Activated T-helper 2 cell treated with anti-CD3 and anti-CD28 coated beads, Interferon-gamma antibody, Interleukin-2, Interleukin-4, amounts not matched to agents 10 μg/mL and 5 μg/mL and 100 μg/mL, durations not matched to agents 14 hours and 24 hours and 36 hours (primary cell): ENCODE results near the gene ACADS. TPM values are rescaled to one million over a fixed set of nuclear protein-coding genes. Genes with fewer than 3 reads are reported as not detected.
"Not testable (repeated sequence)": the region's sequence is repeated elsewhere in the genome, so short reads cannot be mapped to it uniquely, and the experiment has no call there.

ENCODE experiments used
- DNase-seq: peaks from one replicate; pipeline ENCODE4 v3.0.0; 2021; ENCODE audit warnings: low spot score
- H3K27ac Mint-ChIP-seq: one replicate; pipeline ENCODE4 v1.8.0; 2021; ENCODE audit warnings: mixed read lengths
- H3K27me3 Mint-ChIP-seq: one replicate; pipeline ENCODE4 v1.8.0; 2021; ENCODE audit warnings: low read depth, mixed read lengths
- H3K36me3 Mint-ChIP-seq: one replicate; pipeline ENCODE4 v1.8.0; 2021; ENCODE audit warnings: low read depth, mixed read lengths
- H3K4me1 Mint-ChIP-seq: one replicate; pipeline ENCODE4 v1.8.0; 2021; ENCODE audit warnings: low read depth, mixed read lengths
- H3K4me3 Mint-ChIP-seq: one replicate; pipeline ENCODE4 v1.8.0; 2021; ENCODE audit warnings: low read depth, mild to moderate bottlenecking, moderate library complexity, mixed read lengths
- H3K9me3 Mint-ChIP-seq: one replicate; pipeline ENCODE4 v1.8.0; 2021; ENCODE audit warnings: mixed read lengths
- intact Hi-C: fragments of 100-400 bp; cut with micrococcal nuclease; formaldehyde crosslinking; loops from one replicate; pipeline ENCODE4 v1.15.1; 2023
- total RNA-seq: library from RNA; stranded (reverse); gene quantifications from 2 replicates; pipeline ENCODE4 v1.2.3, GENCODE V29; 2022

Gene ACADS
- total RNA-seq, 1 donor from 2014 or later: 16.4 TPM

- DNase-seq: no peak
- peak overlapping the region; percentile 51 for H3K27ac Mint-ChIP-seq
- H3K4me1 Mint-ChIP-seq: peaks cover 28% of the 10 kb centered on the region
- intact Hi-C loops: loop anchor here (10.0 kb wide), 1 partner anchor 254 kb away; the partner anchor contains the start of gene HNF1A
- no peak overlapping the region for H3K4me3 Mint-ChIP-seq
- no peaks in the 10 kb centered on the region for H3K27me3 Mint-ChIP-seq
- peaks cover 62% of the 10 kb centered on the region for H3K36me3 Mint-ChIP-seq
- no peaks in the 10 kb centered on the region for H3K9me3 Mint-ChIP-seq
Observed at GRCh38 chr12:120720987-120721801, 4.4 kb upstream of the ACADS start.

DNA sequence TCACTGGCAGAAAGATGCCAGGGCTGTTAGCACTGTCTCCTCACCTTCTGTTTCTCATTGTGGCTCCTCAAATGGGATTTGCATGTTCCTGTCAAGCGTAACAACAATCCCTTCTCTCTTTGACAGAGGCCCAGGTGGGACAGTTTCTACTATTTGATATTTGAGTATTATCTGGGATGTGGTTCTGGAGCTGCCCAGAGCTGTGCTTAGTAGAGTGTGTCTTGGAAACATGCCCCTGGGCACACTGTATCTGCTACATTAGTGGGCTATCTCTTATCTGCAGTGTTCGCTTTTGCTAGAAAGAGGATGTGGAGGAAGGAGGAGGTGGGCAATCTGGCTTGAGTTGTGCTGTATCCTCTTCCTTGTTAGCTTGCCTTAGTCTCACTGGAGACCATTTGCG lies 3.8 kb upstream of the ACADS start:
- no peak for DNase-seq
- Mint-ChIP-seq H3K27ac (no peak overlapping the region), H3K27me3 (no peaks in the 10 kb centered on the region), H3K36me3 (peaks cover 56% of the 10 kb centered on the region), H3K4me1 (peaks cover 32% of the 10 kb centered on the region), H3K9me3 (no peaks in the 10 kb centered on the region), H3K4me3 (no peak overlapping the region)
- intact Hi-C loops: loop anchor here (10.0 kb wide), 1 partner anchor 253 kb away; the partner anchor contains the start of gene HNF1A

DNA sequence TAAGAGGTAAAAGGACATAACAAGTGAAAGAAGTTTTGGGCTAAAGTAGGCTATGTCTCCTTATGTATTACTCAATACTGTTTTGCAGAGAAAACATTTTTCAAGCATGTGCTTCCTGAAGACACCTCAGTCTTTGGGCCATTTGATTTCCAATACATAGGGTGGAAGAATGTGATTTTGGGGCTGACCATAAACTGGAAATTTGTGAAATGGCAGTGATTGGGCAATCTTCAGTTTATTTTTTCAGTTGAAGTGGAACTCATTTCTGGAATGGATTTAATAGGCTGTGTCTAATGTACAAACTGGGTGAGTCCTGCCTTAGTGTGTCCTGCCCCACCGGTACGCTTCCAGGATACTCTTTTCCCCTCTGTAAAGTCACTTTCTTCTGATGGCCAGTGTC lies 2.8 kb upstream of the ACADS start:
- intact Hi-C loops: loop anchor here (10.0 kb wide), 1 partner anchor 252 kb away; the partner anchor contains the start of gene HNF1A
- peaks cover 32% of the 10 kb centered on the region for H3K4me1 Mint-ChIP-seq
- no peaks in the 10 kb centered on the region for H3K9me3 Mint-ChIP-seq
- H3K27ac Mint-ChIP-seq: no peak overlapping the region
- H3K36me3 Mint-ChIP-seq: peaks cover 56% of the 10 kb centered on the region
- no peak for DNase-seq
- H3K4me3 Mint-ChIP-seq: no peak overlapping the region
- H3K27me3 Mint-ChIP-seq: no peaks in the 10 kb centered on the region

GRCh38 chr12:120724720-120725119 lies 906 bp upstream of the ACADS start:
- H3K9me3 Mint-ChIP-seq: no peaks in the 10 kb centered on the region
- no peak for DNase-seq
- intact Hi-C loops: loop anchor here (1.0 to 10.0 kb wide), 5 partner anchors 14 to 250 kb away; partner anchors contain the start of genes HNF1A, MLEC and UNC119B
- peaks cover 46% of the 10 kb centered on the region for H3K36me3 Mint-ChIP-seq
- H3K4me1 Mint-ChIP-seq: peaks cover 24% of the 10 kb centered on the region
- H3K4me3 Mint-ChIP-seq: peak overlapping the region; percentile 96
- H3K27ac Mint-ChIP-seq: no peak overlapping the region
- no peaks in the 10 kb centered on the region for H3K27me3 Mint-ChIP-seq

GRCh38 chr12:120725151-120725658 lies 421 bp upstream of the ACADS start:
- DNase-seq: no peak
- Mint-ChIP-seq H3K27me3 (no peaks in the 10 kb centered on the region), H3K36me3 (peaks cover 45% of the 10 kb centered on the region)

DNA sequence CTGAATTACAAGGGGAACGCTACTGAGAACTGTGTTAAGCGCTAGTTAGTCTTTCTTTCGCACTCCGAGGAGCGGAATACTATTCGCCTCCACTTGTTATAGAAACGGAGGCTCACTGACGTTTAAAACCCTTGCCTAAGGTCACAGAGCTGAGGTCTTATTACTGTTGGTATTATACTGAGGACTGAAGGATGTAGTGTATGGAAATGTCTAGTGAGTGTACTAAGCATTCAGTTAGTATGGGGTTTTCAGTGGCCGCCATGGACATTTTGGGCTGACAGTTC lies 826 bp downstream of the ACADS start:
- Mint-ChIP-seq H3K9me3 (no peaks in the 10 kb centered on the region), H3K4me1 (peaks cover 18% of the 10 kb centered on the region), H3K36me3 (peaks cover 39% of the 10 kb centered on the region), H3K27me3 (no peaks in the 10 kb centered on the region), H3K27ac (peak overlapping the region; percentile 79), H3K4me3 (peak overlapping the region; percentile 96)
- intact Hi-C loops: loop anchor here (5.0 to 10.0 kb wide), 3 partner anchors 36 to 248 kb away; partner anchors contain the start of genes HNF1A and MLEC
- no peak for DNase-seq

More at GRCh38 chr12:120725151-120725658, 421 bp upstream of the ACADS start:
- peaks cover 24% of the 10 kb centered on the region for H3K4me1 Mint-ChIP-seq
- intact Hi-C loops: loop anchor here (1.0 to 10.0 kb wide), 5 partner anchors 15 to 250 kb away; partner anchors contain the start of genes HNF1A, MLEC and UNC119B
- H3K27ac Mint-ChIP-seq: peak overlapping the region; percentile 8
- peak overlapping the region; percentile 96 for H3K4me3 Mint-ChIP-seq
- no peaks in the 10 kb centered on the region for H3K9me3 Mint-ChIP-seq

DNA sequence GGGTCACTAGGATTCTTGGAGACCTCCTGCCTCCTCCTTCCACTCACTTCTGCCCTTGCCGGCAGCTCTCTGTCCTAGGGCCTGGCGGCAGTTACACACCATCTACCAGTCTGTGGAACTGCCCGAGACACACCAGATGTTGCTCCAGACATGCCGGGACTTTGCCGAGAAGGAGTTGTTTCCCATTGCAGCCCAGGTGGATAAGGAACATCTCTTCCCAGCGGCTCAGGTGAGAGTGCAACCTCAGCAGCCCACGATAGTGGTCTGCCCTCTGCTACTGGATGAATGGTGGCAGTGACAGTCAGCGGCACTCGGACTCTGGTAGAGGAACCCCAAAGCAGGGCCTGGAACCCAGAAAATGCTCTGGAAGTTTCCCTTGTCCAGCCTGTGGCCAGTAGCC lies 1.3 kb downstream of the ACADS start:
- H3K4me3 Mint-ChIP-seq: peak overlapping the region; percentile 26
- no peaks in the 10 kb centered on the region for H3K9me3 Mint-ChIP-seq
- DNase-seq: no peak
- H3K27me3 Mint-ChIP-seq: no peaks in the 10 kb centered on the region
- no peak overlapping the region for H3K27ac Mint-ChIP-seq
- peaks cover 18% of the 10 kb centered on the region for H3K4me1 Mint-ChIP-seq
- peaks cover 38% of the 10 kb centered on the region for H3K36me3 Mint-ChIP-seq
- intact Hi-C loops: loop anchor here (5.0 to 10.0 kb wide), 3 partner anchors 35 to 248 kb away; partner anchors contain the start of genes HNF1A and MLEC

DNA sequence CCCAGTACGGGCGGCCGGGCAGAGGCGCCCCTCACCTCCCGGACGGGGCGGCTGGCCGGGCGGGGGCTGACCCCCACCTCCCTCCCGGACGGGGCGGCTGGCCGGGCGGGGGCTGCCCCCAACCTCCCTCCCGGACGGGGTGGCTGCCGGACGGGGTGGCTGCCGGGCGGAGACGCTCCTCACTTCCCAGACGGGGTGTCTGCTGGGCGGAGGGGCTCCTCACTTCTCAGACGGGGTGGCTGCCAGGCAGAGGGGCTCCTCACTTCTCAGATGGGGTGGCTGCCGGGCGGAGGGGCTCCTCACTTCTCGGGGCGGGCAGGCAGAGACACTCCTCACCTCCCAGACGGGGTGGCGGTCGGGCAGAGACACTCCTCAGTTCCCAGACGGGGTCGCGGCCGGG lies 6.6 kb downstream of the ACADS start:
- H3K4me3 Mint-ChIP-seq, H3K9me3 Mint-ChIP-seq, DNase-seq, H3K27ac Mint-ChIP-seq, intact Hi-C loops, H3K4me1 Mint-ChIP-seq, H3K27me3 Mint-ChIP-seq: not testable (repeated sequence)
- H3K36me3 Mint-ChIP-seq: peaks cover 29% of the 10 kb centered on the region

DNA sequence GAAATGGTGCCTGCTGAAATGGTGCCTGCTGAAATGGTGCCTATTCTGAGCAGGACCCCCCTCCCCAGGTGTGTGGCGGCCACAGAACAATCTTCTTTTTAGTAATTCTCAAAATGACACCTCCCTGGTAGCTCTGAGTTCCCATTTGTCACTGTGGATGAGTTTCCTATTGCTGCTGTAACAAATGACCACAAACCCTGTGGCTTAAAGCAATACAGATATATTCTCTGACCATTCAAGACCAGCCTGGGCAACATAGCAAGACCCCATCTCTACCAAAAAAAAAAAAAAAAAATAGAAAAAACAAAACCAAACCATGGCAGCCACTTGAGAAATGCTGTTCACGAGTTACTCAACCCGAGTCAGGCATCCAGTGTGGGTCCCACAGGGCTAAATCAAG lies 7.9 kb downstream of the ACADS start:
- H3K4me3 Mint-ChIP-seq: no peak overlapping the region
- no peak overlapping the region for H3K27ac Mint-ChIP-seq
- no peak for DNase-seq
- H3K4me1 Mint-ChIP-seq: peaks cover 3% of the 10 kb centered on the region
- H3K27me3 Mint-ChIP-seq: no peaks in the 10 kb centered on the region
- intact Hi-C loops: no loop called here
- no peaks in the 10 kb centered on the region for H3K9me3 Mint-ChIP-seq
- peaks cover 25% of the 10 kb centered on the region for H3K36me3 Mint-ChIP-seq

GRCh38 chr12:120734210-120734609 lies 8.6 kb downstream of the ACADS start:
- Mint-ChIP-seq H3K4me1 (peaks cover 3% of the 10 kb centered on the region), H3K36me3 (peaks cover 25% of the 10 kb centered on the region), H3K27ac (no peak overlapping the region), H3K4me3 (no peak overlapping the region), H3K27me3 (no peaks in the 10 kb centered on the region), H3K9me3 (no peaks in the 10 kb centered on the region)
- no peak for DNase-seq
- intact Hi-C loops: no loop called here

DNA sequence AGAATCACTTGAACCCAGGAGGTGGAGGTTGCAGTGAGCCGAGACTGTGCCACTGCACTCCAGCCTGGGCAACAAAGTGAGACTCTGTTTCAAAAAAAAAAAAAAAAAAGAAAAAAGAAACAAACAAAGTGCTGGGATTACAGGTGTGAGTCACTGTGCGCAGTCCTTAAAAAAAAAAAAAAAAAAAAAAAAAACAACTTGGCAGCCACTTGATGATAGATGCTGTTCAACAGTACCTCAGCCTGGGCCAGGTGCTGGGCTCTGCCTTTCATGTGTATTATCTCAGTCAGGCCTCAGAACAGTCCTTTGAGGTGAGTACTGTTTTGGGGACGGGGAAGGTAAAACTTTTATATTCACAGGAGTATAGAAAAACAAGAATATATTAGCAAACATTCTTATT lies 9.6 kb downstream of the ACADS start:
- intact Hi-C loops: no loop called here
- Mint-ChIP-seq H3K27me3 (no peaks in the 10 kb centered on the region), H3K9me3 (no peaks in the 10 kb centered on the region), H3K4me3 (no peak overlapping the region), H3K4me1 (no peaks in the 10 kb centered on the region), H3K36me3 (peaks cover 18% of the 10 kb centered on the region), H3K27ac (no peak overlapping the region)
- no peak for DNase-seq

DNA sequence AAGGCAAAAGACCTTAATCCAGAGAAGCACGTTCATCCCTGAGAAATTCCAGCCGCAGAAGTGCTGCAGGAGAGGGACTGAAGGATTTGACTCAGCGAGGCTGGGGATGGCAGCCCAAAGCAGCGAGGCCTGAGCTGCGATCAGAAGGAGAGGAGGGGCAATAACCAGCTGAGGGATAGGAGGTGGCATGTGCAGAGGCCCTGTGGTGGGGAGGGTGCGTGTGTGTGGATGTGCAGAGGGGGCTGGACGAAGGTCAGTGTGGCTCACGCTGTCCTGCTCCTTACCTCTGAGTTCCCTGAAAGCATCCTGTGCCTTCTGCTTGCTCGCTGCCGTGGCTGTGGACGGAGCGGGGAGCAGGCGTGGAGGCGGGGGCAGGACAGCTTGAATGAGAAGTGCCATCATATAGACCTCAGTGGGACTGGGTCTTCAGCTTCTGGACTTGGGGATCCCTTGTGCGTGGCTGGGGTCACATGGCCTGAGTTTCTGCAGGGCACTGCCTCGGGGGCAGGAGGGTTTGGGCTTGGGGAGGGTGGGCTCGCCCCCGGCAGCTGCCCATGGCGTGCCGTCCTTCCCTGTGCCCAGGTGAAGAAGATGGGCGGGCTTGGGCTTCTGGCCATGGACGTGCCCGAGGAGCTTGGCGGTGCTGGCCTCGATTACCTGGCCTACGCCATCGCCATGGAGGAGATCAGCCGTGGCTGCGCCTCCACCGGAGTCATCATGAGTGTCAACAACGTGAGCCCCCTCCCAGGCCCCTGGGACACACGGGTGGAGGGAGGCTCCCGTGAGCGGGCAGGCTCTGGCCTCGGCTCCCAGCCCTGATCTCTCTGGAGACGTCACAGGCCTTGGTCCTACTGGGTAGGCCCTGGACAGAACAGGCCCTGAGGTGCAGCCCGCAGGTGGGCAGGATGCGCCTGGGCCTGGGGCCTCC lies 11.0 kb downstream of the ACADS start:
- no peak for DNase-seq
- Mint-ChIP-seq H3K9me3 (no peaks in the 10 kb centered on the region), H3K27ac (no peak overlapping the region), H3K27me3 (no peaks in the 10 kb centered on the region), H3K4me1 (no peaks in the 10 kb centered on the region), H3K4me3 (no peak overlapping the region), H3K36me3 (peaks cover 12% of the 10 kb centered on the region)
- intact Hi-C loops: no loop called here
